HepG2 (cell line): ENCODE results near the gene PRKN.

ENCODE experiments used
- ATF2 ChIP-seq: sonication (generic); formaldehyde crosslinking; IDR thresholded peaks from 2 replicates; pipeline ENCODE4 v1.4.0; 2020; ENCODE audit warnings: missing genetic modification reagents
- CTCF ChIP-seq: sonication (generic); formaldehyde crosslinking; IDR thresholded peaks from 2 replicates; pipeline ENCODE4 v1.5.0; 2020; ENCODE audit warnings: mild to moderate bottlenecking, missing genetic modification reagents, moderate library complexity
- DR1 ChIP-seq: sonication (generic); formaldehyde crosslinking; IDR thresholded peaks from 2 replicates; pipeline ENCODE4 v1.8.0; 2021; ENCODE audit warnings: mild to moderate bottlenecking, missing genetic modification reagents, inconsistent platforms
- IKZF5 ChIP-seq: IDR thresholded peaks from 2 replicates; pipeline ENCODE4 v1.6.1; 2018; ENCODE audit warnings: missing genetic modification reagents, mild to moderate bottlenecking, missing compliant biosample characterization
- NR2C2 ChIP-seq: sonication (generic); formaldehyde crosslinking; IDR thresholded peaks from 2 replicates; pipeline ENCODE4 v1.4.0; 2020; ENCODE audit warnings: missing genetic modification reagents, mild to moderate bottlenecking, moderate library complexity, borderline replicate concordance
- POLR2AphosphoS5 ChIP-seq: IDR thresholded peaks from 2 replicates; pipeline ENCODE4 v1.6.1; 2012; ENCODE audit warnings: low read depth, low read length
- ZBTB20 ChIP-seq: sonication (generic); formaldehyde crosslinking; IDR thresholded peaks from 2 replicates; pipeline ENCODE4 v1.8.1; 2023; ENCODE audit warnings: missing genetic modification reagents, low read depth, mild to moderate bottlenecking, borderline replicate concordance
- ZBTB38 ChIP-seq: sonication (generic); formaldehyde crosslinking; IDR thresholded peaks from 2 replicates; pipeline ENCODE4 v1.5.1; 2020; ENCODE audit warnings: mild to moderate bottlenecking, missing genetic modification reagents
- ZFAT ChIP-seq: sonication (generic); formaldehyde crosslinking; conservative IDR thresholded peaks from 2 replicates; pipeline ENCODE4 v1.8.1; 2023; ENCODE audit warnings: missing genetic modification reagents, inconsistent platforms

- TF ChIP-seq ZBTB38 (CRISPR knock-in tag) = no peak
- no peak for TF ChIP-seq CTCF (CRISPR knock-in tag)
- TF ChIP-seq NR2C2 (CRISPR knock-in tag) = no peak
- no peak for TF ChIP-seq ZBTB20
- no peak for TF ChIP-seq POLR2AphosphoS5
- TF ChIP-seq ZFAT (CRISPR knock-in tag) = no peak
- TF ChIP-seq IKZF5 (CRISPR knock-in tag) = no peak
- no peak for TF ChIP-seq ATF2 (CRISPR knock-in tag)
- TF ChIP-seq DR1 (CRISPR knock-in tag) = no peak
These were observed 52.1 kb downstream of the PRKN start for GRCh38 chr6:162675503-162675902.
